Neural progenitor cell (in vitro differentiated cells): ENCODE measurements around the gene PLEKHA6. TPM values are rescaled to one million over a fixed set of nuclear protein-coding genes. Genes with fewer than 3 reads are reported as not detected.

Source experiments
- DNase-seq: peaks from one replicate; pipeline ENCODE4 v3.0.0-alpha.2; 2016; ENCODE audit warnings: low spot score
- H2AFZ ChIP-seq: fragments of 200-600 bp; sonication (generic); replicated peaks from 2 replicates; pipeline ENCODE4 v1.6.1; 2016; ENCODE audit warnings: antibody characterized with exemption
- H3F3A ChIP-seq: fragments of 200-600 bp; sonication (generic); 2 replicates; pipeline ENCODE4 v1.6.1; 2016; ENCODE audit warnings: antibody characterized with exemption, low read depth
- H3K27ac ChIP-seq: fragments of 200-600 bp; sonication (generic); 2 replicates; pipeline ENCODE4 v1.5.1; 2016; ENCODE audit warnings: mild to moderate bottlenecking
- H3K27me3 ChIP-seq: fragments of 200-600 bp; sonication (generic); 2 replicates; pipeline ENCODE4 v1.6.1; 2016; ENCODE audit warnings: mild to moderate bottlenecking, moderate library complexity
- H3K36me3 ChIP-seq: fragments of 200-600 bp; sonication (generic); 2 replicates; pipeline ENCODE4 v1.5.1; 2016
- H3K4me1 ChIP-seq: fragments of 200-600 bp; sonication (generic); 2 replicates; pipeline ENCODE4 v1.6.1; 2016; ENCODE audit warnings: mixed run types
- H3K4me2 ChIP-seq: fragments of 200-600 bp; sonication (generic); 2 replicates; pipeline ENCODE4 v1.6.1; 2016
- H3K4me3 ChIP-seq: fragments of 200-600 bp; sonication (generic); 2 replicates; pipeline ENCODE4 v1.5.1; 2016
- H3K79me2 ChIP-seq: fragments of 200-600 bp; sonication (generic); 2 replicates; pipeline ENCODE4 v1.6.1; 2016; ENCODE audit warnings: low read depth
- H3K9ac ChIP-seq: fragments of 200-600 bp; sonication (generic); 2 replicates; pipeline ENCODE4 v1.6.1; 2016
- H3K9me3 ChIP-seq: fragments of 200-600 bp; sonication (generic); 2 replicates; pipeline ENCODE4 v1.5.1; 2016; ENCODE audit warnings: low read depth
- H4K20me1 ChIP-seq: fragments of 200-600 bp; sonication (generic); 2 replicates; pipeline ENCODE4 v1.6.1; 2016; ENCODE audit warnings: low read depth
- H3K27ac Mint-ChIP-seq: 3 replicates; pipeline ENCODE4 v1.8.0; 2021; ENCODE audit warnings: mixed read lengths
- H3K27me3 Mint-ChIP-seq: 2 replicates; pipeline ENCODE4 v1.8.0; 2022; ENCODE audit warnings: low read depth, mild to moderate bottlenecking, inconsistent platforms, moderate library complexity, mixed read lengths; ENCODE audit not compliant: insufficient read depth
- H3K36me3 Mint-ChIP-seq: 3 replicates; pipeline ENCODE4 v1.8.0; 2021; ENCODE audit warnings: mixed read lengths
- H3K4me1 Mint-ChIP-seq: 3 replicates; pipeline ENCODE4 v1.8.0; 2021; ENCODE audit warnings: mixed read lengths
- H3K4me3 Mint-ChIP-seq: 3 replicates; pipeline ENCODE4 v1.8.0; 2021; ENCODE audit warnings: mild to moderate bottlenecking, moderate library complexity, mixed read lengths
- H3K9me3 Mint-ChIP-seq: 3 replicates; pipeline ENCODE4 v1.8.0; 2020; ENCODE audit warnings: mixed read lengths
- EZH2 ChIP-seq: fragments of 200-600 bp; sonication (generic); IDR thresholded peaks from 2 replicates; pipeline ENCODE4 v1.6.1; 2017; ENCODE audit warnings: antibody characterized with exemption, mild to moderate bottlenecking, moderate library complexity
- EZH2phosphoT487 ChIP-seq: fragments of 200-600 bp; sonication (generic); IDR thresholded peaks from 2 replicates; pipeline ENCODE4 v1.6.1; 2017; ENCODE audit warnings: antibody characterized with exemption
- total RNA-seq: library from RNA; depleted of rRNA; stranded (reverse); fragments of >200 nt; gene quantifications from 2 replicates; pipeline ENCODE4 v1.2.3, GENCODE V29; 2015; ENCODE audit warnings: low replicate concordance
- TF ChIP-seq, protein P1 (sequence below): fragments of 200-600 bp; sonication (generic); IDR thresholded peaks from 2 replicates; pipeline ENCODE4 v1.5.1; 2017; ENCODE audit warnings: antibody characterized with exemption, mild to moderate bottlenecking

The PLEKHA6 gene
- total RNA-seq, 1 donor from 2014 or later, result 0.58 TPM

DNA sequence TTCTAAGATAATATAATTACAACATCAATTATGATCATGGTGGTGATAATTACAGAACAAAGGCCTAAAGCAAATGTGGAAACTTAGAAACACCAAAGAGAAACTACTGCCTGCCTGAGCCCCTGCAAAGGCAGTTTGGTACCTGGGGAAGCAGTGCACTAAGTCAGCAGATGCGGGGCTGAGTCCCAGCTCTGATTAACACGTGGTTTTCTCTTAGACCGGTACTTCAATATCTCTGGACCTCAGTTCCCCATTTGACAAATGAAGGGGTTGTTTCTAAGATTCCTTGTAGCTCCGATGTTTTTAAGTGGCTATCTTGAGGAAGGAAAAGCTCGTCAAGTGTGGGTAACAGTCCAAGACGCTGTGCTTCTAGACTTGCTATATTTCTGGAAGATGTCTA is 16.7 kb upstream of the PLEKHA6 start:
- Histone ChIP-seq H3K36me3 (no peaks in the 10 kb centered on the region), H3K4me3 (no peak overlapping the region), H3F3A (no peaks in the 10 kb centered on the region), H3K9me3 (no peaks in the 10 kb centered on the region), H3K79me2 (no peaks in the 10 kb centered on the region), H2AFZ (no peak overlapping the region), H3K4me2 (no peak overlapping the region), H3K27me3 (peaks cover 100% of the 10 kb centered on the region), H3K4me1 (no peaks in the 10 kb centered on the region), H3K27ac (no peak overlapping the region), H4K20me1 (peaks cover 12% of the 10 kb centered on the region), H3K9ac (no peak overlapping the region)
- TF ChIP-seq EZH2, result no peak
- TF ChIP-seq EZH2phosphoT487, result no peak
- TF ChIP-seq, protein P1, sequence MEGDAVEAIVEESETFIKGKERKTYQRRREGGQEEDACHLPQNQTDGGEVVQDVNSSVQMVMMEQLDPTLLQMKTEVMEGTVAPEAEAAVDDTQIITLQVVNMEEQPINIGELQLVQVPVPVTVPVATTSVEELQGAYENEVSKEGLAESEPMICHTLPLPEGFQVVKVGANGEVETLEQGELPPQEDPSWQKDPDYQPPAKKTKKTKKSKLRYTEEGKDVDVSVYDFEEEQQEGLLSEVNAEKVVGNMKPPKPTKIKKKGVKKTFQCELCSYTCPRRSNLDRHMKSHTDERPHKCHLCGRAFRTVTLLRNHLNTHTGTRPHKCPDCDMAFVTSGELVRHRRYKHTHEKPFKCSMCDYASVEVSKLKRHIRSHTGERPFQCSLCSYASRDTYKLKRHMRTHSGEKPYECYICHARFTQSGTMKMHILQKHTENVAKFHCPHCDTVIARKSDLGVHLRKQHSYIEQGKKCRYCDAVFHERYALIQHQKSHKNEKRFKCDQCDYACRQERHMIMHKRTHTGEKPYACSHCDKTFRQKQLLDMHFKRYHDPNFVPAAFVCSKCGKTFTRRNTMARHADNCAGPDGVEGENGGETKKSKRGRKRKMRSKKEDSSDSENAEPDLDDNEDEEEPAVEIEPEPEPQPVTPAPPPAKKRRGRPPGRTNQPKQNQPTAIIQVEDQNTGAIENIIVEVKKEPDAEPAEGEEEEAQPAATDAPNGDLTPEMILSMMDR, result no peak
- H3K4me1 Mint-ChIP-seq, result peaks cover 11% of the 10 kb centered on the region
- DNase-seq, result no peak
- no peaks in the 10 kb centered on the region for H3K36me3 Mint-ChIP-seq
- H3K4me3 Mint-ChIP-seq, result no peak overlapping the region
- H3K27me3 Mint-ChIP-seq, result peaks cover 25% of the 10 kb centered on the region
- no peak overlapping the region for H3K27ac Mint-ChIP-seq
- H3K9me3 Mint-ChIP-seq, result no peaks in the 10 kb centered on the region

DNA sequence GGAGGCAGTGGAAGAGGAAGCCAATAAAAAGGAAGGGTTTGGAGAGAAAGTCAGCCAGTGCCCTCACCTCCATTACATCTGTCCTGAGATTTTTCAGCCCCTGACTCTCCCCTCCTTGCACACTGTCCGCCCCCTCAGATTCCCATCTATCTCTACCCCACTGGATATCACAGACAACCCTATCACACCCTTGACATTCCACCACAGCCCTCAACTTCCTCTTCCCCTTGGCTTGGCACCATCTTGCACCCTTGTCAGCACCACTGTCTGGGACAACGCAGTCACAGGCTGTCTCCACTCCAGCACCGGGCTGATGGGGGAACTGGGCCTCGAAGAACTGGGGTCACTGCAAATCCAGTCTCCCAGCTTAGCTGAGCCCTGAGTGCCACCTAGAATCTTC is 14.2 kb upstream of the PLEKHA6 start:
- Mint-ChIP-seq H3K4me3 (no peak overlapping the region), H3K9me3 (no peaks in the 10 kb centered on the region), H3K27me3 (peaks cover 21% of the 10 kb centered on the region), H3K4me1 (peaks cover 11% of the 10 kb centered on the region), H3K36me3 (no peaks in the 10 kb centered on the region), H3K27ac (no peak overlapping the region)
- Histone ChIP-seq H3K4me2 (no peak overlapping the region), H3K4me1 (no peaks in the 10 kb centered on the region), H3K27me3 (peaks cover 79% of the 10 kb centered on the region), H3K9ac (no peak overlapping the region), H3K4me3 (no peak overlapping the region), H3K27ac (no peak overlapping the region), H2AFZ (no peak overlapping the region), H3F3A (no peaks in the 10 kb centered on the region), H4K20me1 (peaks cover 11% of the 10 kb centered on the region), H3K79me2 (no peaks in the 10 kb centered on the region), H3K36me3 (no peaks in the 10 kb centered on the region), H3K9me3 (no peaks in the 10 kb centered on the region)
- no peak for DNase-seq
- TF ChIP-seq EZH2phosphoT487 (no peak), EZH2 (no peak)
- TF ChIP-seq, protein P1, result no peak

DNA sequence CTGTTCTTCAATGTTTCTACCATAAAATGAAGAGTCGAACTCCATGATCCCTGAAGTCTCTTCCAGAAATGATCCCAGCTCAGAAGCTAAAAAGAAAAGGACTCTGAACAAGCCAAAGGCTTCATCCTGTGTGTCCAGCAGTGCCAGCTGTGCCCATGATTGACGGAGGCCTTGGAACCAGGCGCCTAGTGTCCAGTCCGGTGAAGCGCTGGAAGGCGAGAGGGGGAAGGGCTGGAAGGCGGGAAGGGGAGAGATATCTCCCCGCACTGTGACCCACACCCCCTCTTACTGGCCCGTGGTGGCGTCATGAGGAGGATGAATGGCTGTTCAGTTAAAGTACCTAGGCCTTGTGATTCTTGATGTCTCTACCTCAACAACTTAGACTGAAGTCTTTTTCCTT is 10.4 kb upstream of the PLEKHA6 start:
- TF ChIP-seq, protein P1, result no peak
- TF ChIP-seq EZH2 (no peak), EZH2phosphoT487 (no peak)
- H3K36me3 ChIP-seq, result no peaks in the 10 kb centered on the region
- Mint-ChIP-seq H3K9me3 (no peaks in the 10 kb centered on the region), H3K36me3 (no peaks in the 10 kb centered on the region), H3K4me1 (no peaks in the 10 kb centered on the region), H3K27me3 (peaks cover 25% of the 10 kb centered on the region), H3K4me3 (no peak overlapping the region), H3K27ac (no peak overlapping the region)
- no peaks in the 10 kb centered on the region for H3F3A ChIP-seq
- DNase-seq, result no peak
- H3K4me3 ChIP-seq, result no peak overlapping the region
- H3K27me3 ChIP-seq, result peaks cover 53% of the 10 kb centered on the region
- H3K79me2 ChIP-seq, result no peaks in the 10 kb centered on the region
- no peak overlapping the region for H3K9ac ChIP-seq
- no peaks in the 10 kb centered on the region for H3K9me3 ChIP-seq
- H2AFZ ChIP-seq, result no peak overlapping the region
- no peaks in the 10 kb centered on the region for H4K20me1 ChIP-seq
- H3K4me2 ChIP-seq, result no peak overlapping the region
- H3K27ac ChIP-seq, result no peak overlapping the region
- H3K4me1 ChIP-seq, result no peaks in the 10 kb centered on the region
